Left ventricle myocardium inferior (tissue), 1 donor: ENCODE data around the gene ADGRE3. TPM values are rescaled to one million over a fixed set of nuclear protein-coding genes. Genes with fewer than 3 reads are reported as not detected.
"Not testable (repeated sequence)": the region's sequence is repeated elsewhere in the genome, so short reads cannot be mapped to it uniquely, and the experiment has no call there.

Source experiments
- DNase-seq: peaks from one replicate; pipeline ENCODE4 v3.0.0-alpha.2; 2020
- H3K27ac ChIP-seq: fragments of 200-600 bp; replicated peaks from 2 replicates; pipeline ENCODE4 v1.8.0; 2021
- H3K27me3 ChIP-seq: fragments of 200-600 bp; 2 replicates; pipeline ENCODE4 v1.8.0; 2021; ENCODE audit warnings: low read depth
- H3K36me3 ChIP-seq: fragments of 200-600 bp; 2 replicates; pipeline ENCODE4 v1.8.0; 2021
- H3K4me1 ChIP-seq: fragments of 200-600 bp; 2 replicates; pipeline ENCODE4 v1.8.0; 2021
- H3K4me3 ChIP-seq: fragments of 200-600 bp; 2 replicates; pipeline ENCODE4 v1.8.0; 2021; ENCODE audit warnings: mild to moderate bottlenecking, moderate library complexity
- H3K9me3 ChIP-seq: fragments of 200-600 bp; replicated peaks from 2 replicates; pipeline ENCODE4 v1.8.0; 2021
- CTCF ChIP-seq: fragments of 200-600 bp; IDR thresholded peaks from 2 replicates; pipeline ENCODE4 v1.8.0; 2021; ENCODE audit warnings: antibody characterized with exemption, mild to moderate bottlenecking, borderline replicate concordance
- intact Hi-C: fragments of 100-400 bp; cut with micrococcal nuclease; formaldehyde crosslinking; loops from one replicate; pipeline ENCODE4 v1.11.0; 2022
- total RNA-seq: library from RNA; stranded (reverse); fragmentation: NEBNext Ultra II Directional; extraction: Animal tissue kit (Norgen Biotek cat#: 25700); gene quantifications from one replicate; pipeline ENCODE4 v1.2.1, GENCODE V29; 2021
- donor health status: DM: no; HTN: yes; CAD: no; lungs with severe emphysema.

Gene ADGRE3
- total RNA-seq, 1 donor from 2014 or later = not detected

- Histone ChIP-seq H3K4me1 (no peaks in the 10 kb centered on the region), H3K4me3 (no peak overlapping the region), H3K9me3 (peaks cover 19% of the 10 kb centered on the region), H3K36me3 (no peaks in the 10 kb centered on the region), H3K27me3 (peaks cover 13% of the 10 kb centered on the region), H3K27ac (no peak overlapping the region)
- DNase-seq = no peak
- intact Hi-C loops = no loop called here
- no peak for TF ChIP-seq CTCF
These were observed 42.4 kb downstream of the ADGRE3 start for GRCh38 chr19:14632286-14632685.

DNA sequence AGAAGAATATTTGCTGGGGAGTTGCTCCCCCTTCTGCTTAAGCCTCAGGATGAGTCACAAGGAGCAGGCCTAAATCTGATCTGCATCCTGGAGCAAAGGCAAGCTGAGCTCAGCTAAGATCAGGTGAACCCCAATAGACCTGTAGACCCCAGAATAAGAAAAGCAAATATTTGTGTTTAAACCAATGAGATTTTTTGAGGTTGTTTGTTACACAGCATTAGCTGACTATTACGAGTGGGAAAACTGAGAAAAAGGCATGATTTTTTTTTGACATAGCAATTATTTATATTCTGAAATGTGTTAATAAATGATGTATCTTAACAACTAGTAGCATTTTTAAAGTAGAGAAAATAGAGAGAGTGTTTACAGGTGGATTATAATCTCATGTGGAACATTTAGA, 45.1 kb downstream of the ADGRE3 start:
- no peak overlapping the region for H3K4me3 ChIP-seq
- no peaks in the 10 kb centered on the region for H3K4me1 ChIP-seq
- H3K27ac ChIP-seq = no peak overlapping the region
- H3K36me3 ChIP-seq = no peaks in the 10 kb centered on the region
- peaks cover 14% of the 10 kb centered on the region for H3K9me3 ChIP-seq
- no peak for DNase-seq
- intact Hi-C loops = no loop called here
- peaks cover 7% of the 10 kb centered on the region for H3K27me3 ChIP-seq
- TF ChIP-seq CTCF = no peak

GRCh38 chr19:14624491-14624890, 50.2 kb downstream of the ADGRE3 start:
- H3K27me3 ChIP-seq, H3K4me3 ChIP-seq, intact Hi-C loops, H3K27ac ChIP-seq, H3K4me1 ChIP-seq, DNase-seq, H3K36me3 ChIP-seq: not testable (repeated sequence)
- H3K9me3 ChIP-seq = peaks cover 14% of the 10 kb centered on the region

DNA sequence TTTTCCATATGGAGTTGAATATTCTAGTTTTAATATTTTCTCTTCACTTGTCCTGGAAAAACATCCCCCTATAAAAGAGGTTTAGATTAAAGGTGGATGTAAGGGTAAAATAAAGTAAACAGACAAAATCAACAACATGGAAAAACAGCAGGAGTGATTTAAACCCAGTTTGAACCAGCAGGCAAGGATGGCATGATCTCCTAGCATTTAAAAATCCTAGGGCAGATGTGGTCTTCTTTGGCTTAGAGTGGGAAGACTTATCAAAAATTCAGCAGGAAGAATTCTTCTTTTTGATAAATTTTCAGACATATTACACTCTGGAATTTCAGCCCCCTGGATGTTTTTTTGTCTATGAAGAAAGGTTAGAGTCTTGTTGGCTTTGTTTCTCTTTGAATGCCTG, 55.2 kb downstream of the ADGRE3 start:
- no peaks in the 10 kb centered on the region for H3K36me3 ChIP-seq
- no peak for DNase-seq
- no peak overlapping the region for H3K4me3 ChIP-seq
- TF ChIP-seq CTCF = no peak
- no peaks in the 10 kb centered on the region for H3K4me1 ChIP-seq
- H3K27ac ChIP-seq = no peak overlapping the region
- peaks cover 21% of the 10 kb centered on the region for H3K9me3 ChIP-seq
- peaks cover 10% of the 10 kb centered on the region for H3K27me3 ChIP-seq
- intact Hi-C loops = no loop called here

GRCh38 chr19:14616407-14616806, 58.2 kb downstream of the ADGRE3 start:
- intact Hi-C loops = no loop called here
- no peak overlapping the region for H3K27ac ChIP-seq
- H3K4me3 ChIP-seq = no peak overlapping the region
- no peaks in the 10 kb centered on the region for H3K36me3 ChIP-seq
- TF ChIP-seq CTCF = no peak
- H3K4me1 ChIP-seq = no peaks in the 10 kb centered on the region
- H3K9me3 ChIP-seq = peaks cover 21% of the 10 kb centered on the region
- peaks cover 10% of the 10 kb centered on the region for H3K27me3 ChIP-seq
- DNase-seq = no peak

- Histone ChIP-seq H3K27me3 (peaks cover 10% of the 10 kb centered on the region), H3K4me3 (no peak overlapping the region), H3K36me3 (no peaks in the 10 kb centered on the region), H3K9me3 (peaks cover 21% of the 10 kb centered on the region), H3K27ac (no peak overlapping the region), H3K4me1 (no peaks in the 10 kb centered on the region)
- DNase-seq = no peak
- intact Hi-C loops = no loop called here
- TF ChIP-seq CTCF = no peak
These were observed 59.0 kb downstream of the ADGRE3 start for GRCh38 chr19:14615623-14616022.
